ENCODE data around the gene CCDC85C. TPM values are rescaled to one million over a fixed set of nuclear protein-coding genes. Genes with fewer than 3 reads are reported as not detected.
A peak's percentile ranks its signal among the peaks of the same experiment; 100 is the strongest.

The CCDC85C gene
- total RNA-seq, 2 donors from 2014 or later, result 32.8 to 45.8 TPM

GRCh38 chr14:99627100-99627499 is 23.1 kb upstream of the CCDC85C start:
- 71 to 100% methylated on average over 1 to 2 of the region's 2 CpGs for WGBS, 2 experiments (ENCODE audit: insufficient coverage in 1 of 2, insufficient read length in 1 of 2)
- no peak overlapping the region for H3K9ac ChIP-seq (ENCODE audit: extremely low read depth, low read length, poor library complexity, severe bottlenecking)
- H3K4me3 Mint-ChIP-seq, result no peak overlapping the region
- H3K27ac Mint-ChIP-seq, result no peak overlapping the region
- no peaks in the 10 kb centered on the region for H3K36me3 ChIP-seq (ENCODE audit: control insufficient read depth, insufficient read depth, low read length)
- H3K4me1 ChIP-seq (ENCODE audit: control insufficient read depth, insufficient read depth, low read length), result no peaks in the 10 kb centered on the region
- no peak for TF ChIP-seq CTCF (conservative IDR thresholded peaks at IDR 0.05)
- H3K4me1 Mint-ChIP-seq, result no peaks in the 10 kb centered on the region
- H3K27ac ChIP-seq (ENCODE audit: low read depth, low read length), result no peak overlapping the region
- H3K4me3 ChIP-seq (ENCODE audit: low read length), result no peak overlapping the region
- no peaks in the 10 kb centered on the region for H3K9me3 ChIP-seq (ENCODE audit: control insufficient read depth, low read length)
- no peaks in the 10 kb centered on the region for H3K27me3 ChIP-seq (ENCODE audit: control insufficient read depth, insufficient read depth, low read length, poor library complexity, severe bottlenecking)
- no peaks in the 10 kb centered on the region for H3K27me3 Mint-ChIP-seq (ENCODE audit: insufficient read depth)
- H3K36me3 Mint-ChIP-seq (ENCODE audit: low read depth), result no peaks in the 10 kb centered on the region
- DNase-seq, result no peak
- no peaks in the 10 kb centered on the region for H3K9me3 Mint-ChIP-seq

- Mint-ChIP-seq H3K36me3 (ENCODE audit: low read depth) (no peaks in the 10 kb centered on the region), H3K9me3 (no peaks in the 10 kb centered on the region), H3K27ac (no peak overlapping the region), H3K4me1 (no peaks in the 10 kb centered on the region), H3K4me3 (no peak overlapping the region), H3K27me3 (ENCODE audit: insufficient read depth) (no peaks in the 10 kb centered on the region)
- no peak for TF ChIP-seq CTCF (conservative IDR thresholded peaks at IDR 0.05)
- no peaks in the 10 kb centered on the region for H3K36me3 ChIP-seq (ENCODE audit: control insufficient read depth, insufficient read depth, low read length)
- no peak overlapping the region for H3K4me3 ChIP-seq (ENCODE audit: low read length)
- no peaks in the 10 kb centered on the region for H3K4me1 ChIP-seq (ENCODE audit: control insufficient read depth, insufficient read depth, low read length)
- H3K27ac ChIP-seq (ENCODE audit: low read depth, low read length), result no peak overlapping the region
- no peaks in the 10 kb centered on the region for H3K27me3 ChIP-seq (ENCODE audit: control insufficient read depth, insufficient read depth, low read length, poor library complexity, severe bottlenecking)
- DNase-seq, result peak; percentile 44
- 92% methylated on average over 9 to 11 of the region's 11 CpGs for WGBS, 2 experiments (ENCODE audit: insufficient coverage in 1 of 2, insufficient read length in 1 of 2)
- no peak overlapping the region for H3K9ac ChIP-seq (ENCODE audit: extremely low read depth, low read length, poor library complexity, severe bottlenecking)
- H3K9me3 ChIP-seq (ENCODE audit: control insufficient read depth, low read length), result no peaks in the 10 kb centered on the region
Measured at GRCh38 chr14:99626041-99626648, 22.1 kb upstream of the CCDC85C start.

- WGBS, 2 experiments (ENCODE audit: insufficient coverage in 1 of 2, insufficient read length in 1 of 2), result 88% methylated on average over 3 of the region's 3 CpGs; no CpG with 5 or more reads in 1 of the 2 experiments
- no peak overlapping the region for H3K9ac ChIP-seq (ENCODE audit: extremely low read depth, low read length, poor library complexity, severe bottlenecking)
- Mint-ChIP-seq H3K9me3 (no peaks in the 10 kb centered on the region), H3K27me3 (ENCODE audit: insufficient read depth) (no peaks in the 10 kb centered on the region), H3K36me3 (ENCODE audit: low read depth) (no peaks in the 10 kb centered on the region), H3K4me1 (no peaks in the 10 kb centered on the region), H3K27ac (no peak overlapping the region), H3K4me3 (no peak overlapping the region)
- H3K4me3 ChIP-seq (ENCODE audit: low read length), result no peak overlapping the region
- H3K9me3 ChIP-seq (ENCODE audit: control insufficient read depth, low read length), result no peaks in the 10 kb centered on the region
- no peak overlapping the region for H3K27ac ChIP-seq (ENCODE audit: low read depth, low read length)
- no peaks in the 10 kb centered on the region for H3K36me3 ChIP-seq (ENCODE audit: control insufficient read depth, insufficient read depth, low read length)
- no peak for DNase-seq
- H3K27me3 ChIP-seq (ENCODE audit: control insufficient read depth, insufficient read depth, low read length, poor library complexity, severe bottlenecking), result no peaks in the 10 kb centered on the region
- TF ChIP-seq CTCF (conservative IDR thresholded peaks at IDR 0.05), result no peak
- no peaks in the 10 kb centered on the region for H3K4me1 ChIP-seq (ENCODE audit: control insufficient read depth, insufficient read depth, low read length)
Measured at GRCh38 chr14:99625476-99625875, 21.5 kb upstream of the CCDC85C start.

Data from endodermal cell (in vitro differentiated cells).